PFSK-1 (cell line): ENCODE measurements around the gene HEPACAM.

Source experiments
- FOXP2 ChIP-seq: optimal IDR thresholded peaks from 2 replicates; pipeline ENCODE3; 2011; ENCODE audit warnings: borderline replicate concordance, control low read depth, inconsistent platforms; ENCODE audit not compliant: insufficient read depth; ENCODE audit errors: extremely low read length, extremely low read depth
- POLR2AphosphoS5 ChIP-seq: IDR thresholded peaks from 2 replicates; pipeline ENCODE4 v1.6.1; 2012; ENCODE audit warnings: low read depth, mild to moderate bottlenecking, control low read depth, low read length, moderate library complexity
- SIN3A ChIP-seq: IDR thresholded peaks from 2 replicates; pipeline ENCODE4 v1.6.1; 2012; ENCODE audit warnings: mild to moderate bottlenecking, low read length, moderate library complexity, borderline replicate concordance; ENCODE audit not compliant: insufficient read depth
- TAF1 ChIP-seq: IDR thresholded peaks from 2 replicates; pipeline ENCODE4 v1.6.1; 2012; ENCODE audit warnings: low read length, control low read depth, borderline replicate concordance; ENCODE audit not compliant: insufficient read depth
- TF ChIP-seq, protein P1 (sequence below), 2 experiments: IDR thresholded peaks; 2 replicates each; pipeline versions ENCODE4 v1.6.1 to v1.8.0; 2011 to 2012; ENCODE audit warnings: low read depth in 2 of 2, low read length in 2 of 2, control low read depth in 1 of 2, inconsistent platforms in 1 of 2, mild to moderate bottlenecking in 1 of 2, moderate library complexity in 1 of 2; ENCODE audit not compliant: insufficient read depth in 1 of 2

Gene HEPACAM

DNA sequence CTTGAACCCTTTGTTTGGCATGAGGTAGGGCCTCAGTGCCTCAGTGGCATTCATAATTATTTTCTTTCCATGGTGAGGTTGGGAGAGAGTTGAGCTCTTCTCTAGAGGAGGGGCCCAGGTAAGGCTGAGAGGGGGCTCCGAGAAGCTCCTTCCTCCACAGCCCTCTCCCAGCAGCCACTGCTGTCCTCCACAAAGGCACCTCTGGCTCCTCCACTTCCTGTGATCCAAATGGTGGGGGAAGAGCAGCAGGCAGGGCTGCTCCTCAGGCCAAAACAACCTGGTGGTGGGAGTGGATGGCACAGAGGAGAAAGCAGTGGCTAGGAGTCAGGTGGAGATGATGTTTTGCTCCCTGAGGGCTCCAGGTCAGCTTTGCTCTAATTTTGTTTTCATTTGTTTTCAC is 51.5 kb downstream of the HEPACAM start:
- TF ChIP-seq TAF1 (no peak), SIN3A (no peak), FOXP2 (no peak), POLR2AphosphoS5 (no peak)
- TF ChIP-seq, protein P1, sequence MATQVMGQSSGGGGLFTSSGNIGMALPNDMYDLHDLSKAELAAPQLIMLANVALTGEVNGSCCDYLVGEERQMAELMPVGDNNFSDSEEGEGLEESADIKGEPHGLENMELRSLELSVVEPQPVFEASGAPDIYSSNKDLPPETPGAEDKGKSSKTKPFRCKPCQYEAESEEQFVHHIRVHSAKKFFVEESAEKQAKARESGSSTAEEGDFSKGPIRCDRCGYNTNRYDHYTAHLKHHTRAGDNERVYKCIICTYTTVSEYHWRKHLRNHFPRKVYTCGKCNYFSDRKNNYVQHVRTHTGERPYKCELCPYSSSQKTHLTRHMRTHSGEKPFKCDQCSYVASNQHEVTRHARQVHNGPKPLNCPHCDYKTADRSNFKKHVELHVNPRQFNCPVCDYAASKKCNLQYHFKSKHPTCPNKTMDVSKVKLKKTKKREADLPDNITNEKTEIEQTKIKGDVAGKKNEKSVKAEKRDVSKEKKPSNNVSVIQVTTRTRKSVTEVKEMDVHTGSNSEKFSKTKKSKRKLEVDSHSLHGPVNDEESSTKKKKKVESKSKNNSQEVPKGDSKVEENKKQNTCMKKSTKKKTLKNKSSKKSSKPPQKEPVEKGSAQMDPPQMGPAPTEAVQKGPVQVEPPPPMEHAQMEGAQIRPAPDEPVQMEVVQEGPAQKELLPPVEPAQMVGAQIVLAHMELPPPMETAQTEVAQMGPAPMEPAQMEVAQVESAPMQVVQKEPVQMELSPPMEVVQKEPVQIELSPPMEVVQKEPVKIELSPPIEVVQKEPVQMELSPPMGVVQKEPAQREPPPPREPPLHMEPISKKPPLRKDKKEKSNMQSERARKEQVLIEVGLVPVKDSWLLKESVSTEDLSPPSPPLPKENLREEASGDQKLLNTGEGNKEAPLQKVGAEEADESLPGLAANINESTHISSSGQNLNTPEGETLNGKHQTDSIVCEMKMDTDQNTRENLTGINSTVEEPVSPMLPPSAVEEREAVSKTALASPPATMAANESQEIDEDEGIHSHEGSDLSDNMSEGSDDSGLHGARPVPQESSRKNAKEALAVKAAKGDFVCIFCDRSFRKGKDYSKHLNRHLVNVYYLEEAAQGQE (IDR thresholded peaks at IDR 0.05; ENCODE audit: insufficient read depth in 1 of 2, low read depth in 2 of 2, low read length in 2 of 2), result no peak

- TF ChIP-seq, protein P1 (IDR thresholded peaks at IDR 0.05; ENCODE audit: insufficient read depth in 1 of 2, low read depth in 2 of 2, low read length in 2 of 2), result no peak
- TF ChIP-seq FOXP2 (no peak), POLR2AphosphoS5 (no peak)
Measured at GRCh38 chr11:124882339-124883071, 53.3 kb downstream of the HEPACAM start.

DNA sequence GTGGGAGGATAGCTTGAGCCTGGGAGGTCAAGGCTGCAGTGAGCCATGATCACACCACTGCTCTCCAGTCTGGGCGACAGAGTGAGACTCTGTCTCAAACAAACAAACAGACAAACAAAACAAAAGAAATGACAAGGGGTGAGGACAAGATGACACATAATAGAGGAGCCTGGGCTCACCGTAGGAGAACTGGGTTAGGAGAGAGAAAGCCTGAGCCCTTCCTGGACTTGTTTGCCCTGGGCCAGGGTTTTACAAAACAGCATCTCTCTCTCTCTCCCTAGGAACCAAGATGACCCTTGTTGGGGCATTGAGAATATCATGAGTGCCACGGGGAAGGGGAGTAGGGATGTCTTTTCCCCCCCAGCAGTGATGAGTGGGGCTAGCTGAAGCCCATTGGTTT is 54.9 kb downstream of the HEPACAM start:
- TF ChIP-seq SIN3A (no peak), FOXP2 (no peak), POLR2AphosphoS5 (no peak), TAF1 (no peak)
- TF ChIP-seq, protein P1 (IDR thresholded peaks at IDR 0.05; ENCODE audit: insufficient read depth in 1 of 2, low read depth in 2 of 2, low read length in 2 of 2), result no peak

DNA sequence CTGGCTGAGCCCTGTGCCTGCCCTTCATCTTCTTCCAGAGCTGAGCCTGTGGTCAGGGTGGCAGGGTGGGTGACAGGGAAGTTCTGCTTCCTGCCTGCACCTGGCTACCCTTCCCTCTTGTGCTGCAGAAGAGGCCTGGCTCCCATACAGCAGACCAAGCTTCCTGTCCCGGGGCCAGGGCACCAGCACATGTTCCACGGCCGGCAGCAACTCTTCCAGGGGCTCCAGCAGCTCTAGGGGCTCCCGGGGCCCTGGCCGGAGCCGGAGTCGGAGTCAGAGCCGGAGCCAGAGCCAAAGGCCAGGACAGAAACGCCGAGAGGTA is 55.6 kb downstream of the HEPACAM start:
- TF ChIP-seq SIN3A, result no peak
- TF ChIP-seq, protein P1 (IDR thresholded peaks at IDR 0.05; ENCODE audit: insufficient read depth in 1 of 2, low read depth in 2 of 2, low read length in 2 of 2), result no peak
- TF ChIP-seq POLR2AphosphoS5, result no peak
- TF ChIP-seq FOXP2, result no peak
- no peak for TF ChIP-seq TAF1

- TF ChIP-seq SIN3A, result no peak
- TF ChIP-seq, protein P1 (IDR thresholded peaks at IDR 0.05; ENCODE audit: insufficient read depth in 1 of 2, low read depth in 2 of 2, low read length in 2 of 2), result no peak
- no peak for TF ChIP-seq FOXP2
- TF ChIP-seq POLR2AphosphoS5, result no peak
- no peak for TF ChIP-seq TAF1
Measured at GRCh38 chr11:124879493-124880289, 56.2 kb downstream of the HEPACAM start.
